ENCODE measurements around the gene TXNRD2. TPM values are rescaled to one million over a fixed set of nuclear protein-coding genes. Genes with fewer than 3 reads are reported as not detected.

TXNRD2 gene
- total RNA-seq, 1 experiment from 2014 or later, result 22.4 TPM

GRCh38 chr22:19958083-19959042, 16.7 kb upstream of the TXNRD2 start:
- no peaks in the 10 kb centered on the region for H3K9me2 ChIP-seq (ENCODE audit: insufficient read depth)
- no peak overlapping the region for H3K27ac ChIP-seq
- no peaks in the 10 kb centered on the region for H3K27me3 ChIP-seq (ENCODE audit: insufficient read depth, low read depth)
- peaks cover 6% of the 10 kb centered on the region; the same call in 1 of the 2 replicates for H3F3A ChIP-seq (ENCODE audit: insufficient read depth, low read depth)
- ChIA-PET CTCF (no interaction called here), POLR2A (ENCODE audit: unreplicated experiment) (no interaction called here)
- H4K20me1 ChIP-seq (ENCODE audit: insufficient read depth), result no peaks in the 10 kb centered on the region
- no peak for DNase-seq
- H3K4me3 ChIP-seq, result no peak overlapping the region
- H3K9me3 ChIP-seq (ENCODE audit: insufficient read depth, low read depth), result no peaks in the 10 kb centered on the region
- no peaks in the 10 kb centered on the region for H3K36me3 ChIP-seq (ENCODE audit: low read depth)
- 0 out of 2 replicates have a peak, but pooled peaks cover under 1% of the 10 kb centered on the region for H3K79me2 ChIP-seq (ENCODE audit: low read depth)
- no peak overlapping the region for H2AFZ ChIP-seq
- intact Hi-C loops (cut with micrococcal nuclease; ENCODE audit: unreplicated experiment), result no loop called here
- BruUV-seq (replicated peaks), result no TSS peak
- no peak for TF ChIP-seq EZH2 (IDR thresholded peaks at IDR 0.05; ENCODE audit: low read depth)
- no peak for TF ChIP-seq CTCF (conservative IDR thresholded peaks at IDR 0.05)
- H3K4me1 ChIP-seq (replicated peaks; ENCODE audit: insufficient read depth), result peaks cover 6% of the 10 kb centered on the region
- H3K4me2 ChIP-seq, result no peak overlapping the region

GRCh38 chr22:19957445-19957844, 15.8 kb upstream of the TXNRD2 start:
- BruUV-seq (replicated peaks), result no TSS peak
- Histone ChIP-seq H3K4me2 (no peak overlapping the region), H3K9me2 (ENCODE audit: insufficient read depth) (no peaks in the 10 kb centered on the region), H3K36me3 (ENCODE audit: low read depth) (no peaks in the 10 kb centered on the region), H3K4me1 (replicated peaks; ENCODE audit: insufficient read depth) (peaks cover 1% of the 10 kb centered on the region), H3K79me2 (ENCODE audit: low read depth) (no peaks in the 10 kb centered on the region), H3K27ac (no peak overlapping the region), H3K9me3 (ENCODE audit: insufficient read depth, low read depth) (no peaks in the 10 kb centered on the region), H3K4me3 (no peak overlapping the region), H3F3A (ENCODE audit: insufficient read depth, low read depth) (peaks cover 1% of the 10 kb centered on the region; the same call in 1 of the 2 replicates), H3K27me3 (ENCODE audit: insufficient read depth, low read depth) (no peaks in the 10 kb centered on the region), H2AFZ (no peak overlapping the region), H4K20me1 (ENCODE audit: insufficient read depth) (no peaks in the 10 kb centered on the region)
- ChIA-PET CTCF (no interaction called here), POLR2A (ENCODE audit: unreplicated experiment) (no interaction called here)
- intact Hi-C loops (cut with micrococcal nuclease; ENCODE audit: unreplicated experiment), result no loop called here
- no peak for TF ChIP-seq CTCF (conservative IDR thresholded peaks at IDR 0.05)
- DNase-seq, result no peak

DNA sequence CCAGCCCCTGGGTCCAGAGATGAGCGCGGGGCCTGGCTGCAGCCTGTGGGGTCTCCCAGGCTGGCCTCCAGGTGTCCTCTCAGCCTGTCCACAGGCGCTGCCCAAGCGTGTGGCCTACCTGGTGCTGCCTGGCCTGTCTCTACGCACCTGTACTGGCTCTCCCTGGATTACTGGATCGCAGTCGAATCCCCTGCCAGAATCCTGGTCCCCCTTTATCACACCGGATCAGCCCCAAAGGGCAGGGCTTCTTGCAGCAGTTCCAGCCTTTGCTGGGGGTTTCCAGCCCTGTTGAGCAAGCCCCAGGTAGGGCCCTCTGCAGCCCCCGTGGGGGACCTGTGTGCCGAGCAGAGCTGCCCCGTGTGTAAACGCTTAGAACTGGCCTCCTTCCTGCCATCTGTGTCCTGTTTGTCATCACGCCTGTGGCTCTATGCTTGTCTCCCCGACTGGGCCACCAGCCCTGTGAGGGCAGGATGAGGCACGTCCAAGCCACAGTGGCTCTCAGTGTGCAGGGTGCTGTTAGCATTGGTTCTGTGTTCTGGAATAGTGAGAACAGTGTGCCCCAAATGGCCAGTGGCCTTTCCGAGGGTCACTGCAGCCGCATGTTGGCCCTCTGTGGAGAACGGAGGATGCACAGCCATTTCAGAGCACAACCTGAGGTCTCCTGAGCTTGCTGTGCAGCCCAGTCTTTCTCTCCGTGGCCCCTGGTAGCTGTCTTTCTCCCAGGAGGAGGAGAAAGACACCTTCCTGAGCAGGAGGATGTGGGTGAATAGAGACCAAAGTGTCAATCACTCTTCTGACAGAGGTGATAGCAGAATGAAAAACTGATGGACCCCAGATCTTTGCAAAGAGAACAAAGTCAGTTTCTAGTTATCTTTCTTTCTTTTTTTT, 13.9 kb upstream of the TXNRD2 start:
- no peak for DNase-seq
- Histone ChIP-seq H3K36me3 (ENCODE audit: low read depth) (no peaks in the 10 kb centered on the region), H3F3A (ENCODE audit: insufficient read depth, low read depth) (no peaks in the 10 kb centered on the region), H3K27me3 (ENCODE audit: insufficient read depth, low read depth) (no peaks in the 10 kb centered on the region), H2AFZ (no peak overlapping the region), H3K79me2 (ENCODE audit: low read depth) (no peaks in the 10 kb centered on the region), H3K27ac (no peak overlapping the region), H3K4me2 (no peak overlapping the region), H3K4me3 (no peak overlapping the region), H3K9me3 (ENCODE audit: insufficient read depth, low read depth) (no peaks in the 10 kb centered on the region), H4K20me1 (ENCODE audit: insufficient read depth) (no peaks in the 10 kb centered on the region), H3K9me2 (ENCODE audit: insufficient read depth) (no peaks in the 10 kb centered on the region), H3K4me1 (replicated peaks; ENCODE audit: insufficient read depth) (no peaks in the 10 kb centered on the region)
- ChIA-PET POLR2A (ENCODE audit: unreplicated experiment) (interaction anchor here (0.6 kb wide), 1 partner anchor 12 kb away, joined by 8 read pairs; no protein-coding TSS in a partner anchor), CTCF (no interaction called here)
- TF ChIP-seq EZH2 (IDR thresholded peaks at IDR 0.05; ENCODE audit: low read depth) (no peak), CTCF (conservative IDR thresholded peaks at IDR 0.05) (no peak)
- intact Hi-C loops (cut with micrococcal nuclease; ENCODE audit: unreplicated experiment), result no loop called here
- BruUV-seq (replicated peaks), result no TSS peak

Measured in PC-9 (cell line).